ENCODE results near the gene ENOX1.

The ENOX1 gene

GRCh38 chr13:43764349-43764748 lies 22.4 kb downstream of the ENOX1 start:
- H3K4me3 ChIP-seq (ENCODE audit: low read length): no peak overlapping the region
- TF ChIP-seq CTCF (conservative IDR thresholded peaks at IDR 0.05; ENCODE audit: low read length): no peak
- DNase-seq (ENCODE audit: low read depth): no peak

GRCh38 chr13:43763143-43763759 lies 23.5 kb downstream of the ENOX1 start:
- no peak overlapping the region for H3K4me3 ChIP-seq (ENCODE audit: low read length)
- no peak for DNase-seq (ENCODE audit: low read depth)
- TF ChIP-seq CTCF (conservative IDR thresholded peaks at IDR 0.05; ENCODE audit: low read length): no peak

- no peak for DNase-seq (ENCODE audit: low read depth)
- H3K4me3 ChIP-seq (ENCODE audit: low read length): no peak overlapping the region
- TF ChIP-seq CTCF (conservative IDR thresholded peaks at IDR 0.05; ENCODE audit: low read length): no peak
Measured at GRCh38 chr13:43761616-43762315, 25.0 kb downstream of the ENOX1 start.

- H3K4me3 ChIP-seq (ENCODE audit: low read length): no peak overlapping the region
- no peak for DNase-seq (ENCODE audit: low read depth)
- no peak for TF ChIP-seq CTCF (conservative IDR thresholded peaks at IDR 0.05; ENCODE audit: low read length)
Measured at GRCh38 chr13:43760257-43760656, 26.5 kb downstream of the ENOX1 start.

- TF ChIP-seq CTCF (conservative IDR thresholded peaks at IDR 0.05; ENCODE audit: low read length): no peak
- no peak overlapping the region for H3K4me3 ChIP-seq (ENCODE audit: low read length)
- DNase-seq (ENCODE audit: low read depth): no peak
Measured at GRCh38 chr13:43758834-43759233, 27.9 kb downstream of the ENOX1 start.

GRCh38 chr13:43757266-43757665 lies 29.5 kb downstream of the ENOX1 start:
- no peak overlapping the region for H3K4me3 ChIP-seq (ENCODE audit: low read length)
- DNase-seq (ENCODE audit: low read depth): no peak
- no peak for TF ChIP-seq CTCF (conservative IDR thresholded peaks at IDR 0.05; ENCODE audit: low read length)

GRCh38 chr13:43755844-43756243 lies 30.9 kb downstream of the ENOX1 start:
- TF ChIP-seq CTCF (conservative IDR thresholded peaks at IDR 0.05; ENCODE audit: low read length): no peak
- no peak overlapping the region for H3K4me3 ChIP-seq (ENCODE audit: low read length)
- DNase-seq (ENCODE audit: low read depth): no peak
